C4-2B (cell line): ENCODE measurements around the gene ACSM2B.
"Not testable (repeated sequence)": the region's sequence is repeated elsewhere in the genome, so short reads cannot be mapped to it uniquely, and the experiment has no call there.

Experiments
- ZFX ChIP-seq: fragments of 450-650 bp; IDR thresholded peaks from 2 replicates; pipeline ENCODE4 v1.6.1; 2017
- TF ChIP-seq, protein P1 (sequence below): fragments of 450-650 bp; conservative IDR thresholded peaks from 2 replicates; pipeline ENCODE4 v1.5.1; 2017; ENCODE audit warnings: mild to moderate bottlenecking

- TF ChIP-seq, protein P1, sequence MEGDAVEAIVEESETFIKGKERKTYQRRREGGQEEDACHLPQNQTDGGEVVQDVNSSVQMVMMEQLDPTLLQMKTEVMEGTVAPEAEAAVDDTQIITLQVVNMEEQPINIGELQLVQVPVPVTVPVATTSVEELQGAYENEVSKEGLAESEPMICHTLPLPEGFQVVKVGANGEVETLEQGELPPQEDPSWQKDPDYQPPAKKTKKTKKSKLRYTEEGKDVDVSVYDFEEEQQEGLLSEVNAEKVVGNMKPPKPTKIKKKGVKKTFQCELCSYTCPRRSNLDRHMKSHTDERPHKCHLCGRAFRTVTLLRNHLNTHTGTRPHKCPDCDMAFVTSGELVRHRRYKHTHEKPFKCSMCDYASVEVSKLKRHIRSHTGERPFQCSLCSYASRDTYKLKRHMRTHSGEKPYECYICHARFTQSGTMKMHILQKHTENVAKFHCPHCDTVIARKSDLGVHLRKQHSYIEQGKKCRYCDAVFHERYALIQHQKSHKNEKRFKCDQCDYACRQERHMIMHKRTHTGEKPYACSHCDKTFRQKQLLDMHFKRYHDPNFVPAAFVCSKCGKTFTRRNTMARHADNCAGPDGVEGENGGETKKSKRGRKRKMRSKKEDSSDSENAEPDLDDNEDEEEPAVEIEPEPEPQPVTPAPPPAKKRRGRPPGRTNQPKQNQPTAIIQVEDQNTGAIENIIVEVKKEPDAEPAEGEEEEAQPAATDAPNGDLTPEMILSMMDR = not testable (repeated sequence)
- TF ChIP-seq ZFX = not testable (repeated sequence)
These were observed 84.7 kb downstream of the ACSM2B start for GRCh38 chr16:20491448-20491847.
